Mucosa of gallbladder (tissue), 1 donor: Measurements from ENCODE around the gene RAD9A. TPM values are rescaled to one million over a fixed set of nuclear protein-coding genes. Genes with fewer than 3 reads are reported as not detected.
"Not testable (repeated sequence)": the region's sequence is repeated elsewhere in the genome, so short reads cannot be mapped to it uniquely, and the experiment has no call there.

Source experiments
- DNase-seq: peaks from one replicate; pipeline ENCODE4 v3.0.0-alpha.2; 2020; ENCODE audit warnings: low spot score
- total RNA-seq: library from RNA; stranded (reverse); gene quantifications from one replicate; pipeline ENCODE4 v1.2.1, GENCODE V29; 2021
- donor health status: DM: no; HTN: no; CAD: no.

The RAD9A gene
- total RNA-seq, 1 donor from 2014 or later, result 45.0 TPM

- DNase-seq, result no peak
Measured at GRCh38 chr11:67395555-67396258, 3.9 kb downstream of the RAD9A start.

DNA sequence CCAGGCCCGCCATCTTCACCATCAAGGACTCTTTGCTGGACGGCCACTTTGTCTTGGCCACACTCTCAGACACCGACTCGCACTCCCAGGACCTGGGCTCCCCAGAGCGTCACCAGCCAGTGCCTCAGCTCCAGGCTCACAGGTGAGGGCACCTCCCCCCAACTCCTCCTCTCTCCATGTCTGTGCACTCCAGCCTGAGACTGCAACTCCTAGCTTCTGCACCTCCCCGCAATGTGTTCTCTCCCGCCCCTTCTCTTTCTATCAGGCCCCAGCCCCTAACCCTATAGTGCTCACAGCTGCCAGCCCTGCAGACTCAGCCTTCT, 4.4 kb downstream of the RAD9A start:
- no peak for DNase-seq

- DNase-seq, result no peak
Measured at GRCh38 chr11:67396587-67397389, 5.0 kb downstream of the RAD9A start.

DNA sequence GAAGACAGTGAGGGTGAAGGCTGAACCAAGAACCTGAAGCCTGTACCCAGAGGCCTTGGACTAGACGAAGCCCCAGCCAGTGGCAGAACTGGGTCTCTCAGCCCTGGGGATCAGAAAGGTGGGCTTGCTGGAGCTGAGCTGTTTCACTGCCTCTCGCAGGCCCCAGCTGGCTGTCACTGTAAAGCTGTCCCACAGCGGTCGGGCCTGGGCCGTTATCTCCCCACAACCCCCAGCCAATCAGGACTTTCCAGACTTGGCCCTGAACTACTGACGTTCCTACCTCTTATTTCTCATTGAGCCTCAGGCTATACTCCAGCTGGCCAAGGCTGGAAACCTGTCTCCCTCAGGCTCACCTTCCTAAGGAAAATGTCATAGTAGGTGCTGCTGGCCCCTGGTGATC, 5.8 kb downstream of the RAD9A start:
- DNase-seq, result no peak

GRCh38 chr11:67397986-67398660, 6.3 kb downstream of the RAD9A start:
- no peak for DNase-seq

GRCh38 chr11:67398661-67399563, 7.1 kb downstream of the RAD9A start:
- no peak for DNase-seq

DNA sequence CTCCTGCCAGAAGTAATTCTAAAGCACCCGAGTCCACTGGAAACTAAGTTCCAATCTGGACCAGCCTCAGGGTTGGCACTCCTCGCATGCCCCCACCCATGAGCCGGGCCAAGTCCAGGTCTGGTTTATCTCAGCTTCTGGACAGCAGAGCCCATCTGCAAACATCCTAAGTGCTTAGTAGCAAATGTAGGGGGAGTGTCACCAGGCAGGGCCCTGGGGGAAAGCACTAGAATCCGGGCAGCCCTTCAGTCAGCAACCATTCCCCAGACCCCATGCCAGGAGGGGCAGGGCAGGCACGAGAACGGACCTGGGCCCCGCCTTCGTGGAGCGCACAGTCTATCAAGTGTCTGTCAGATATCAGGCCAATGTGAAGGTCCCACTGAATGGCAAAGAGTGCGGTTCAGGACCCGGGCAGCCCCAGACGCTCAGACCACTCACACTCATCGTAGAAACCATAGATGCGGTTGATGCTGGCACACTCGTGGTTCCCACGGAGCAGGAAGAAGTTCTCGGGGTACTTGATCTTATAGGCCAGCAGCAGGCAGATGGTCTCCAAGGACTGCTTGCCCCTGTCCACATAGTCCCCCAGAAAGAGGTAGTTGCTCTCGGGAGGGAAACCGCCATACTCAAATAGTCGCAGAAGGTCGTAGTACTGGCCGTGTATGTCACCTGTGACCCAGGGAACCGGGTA, 8.6 kb downstream of the RAD9A start:
- peak; percentile 48 for DNase-seq

GRCh38 chr11:67400942-67401494, 9.2 kb downstream of the RAD9A start:
- no peak for DNase-seq

DNA sequence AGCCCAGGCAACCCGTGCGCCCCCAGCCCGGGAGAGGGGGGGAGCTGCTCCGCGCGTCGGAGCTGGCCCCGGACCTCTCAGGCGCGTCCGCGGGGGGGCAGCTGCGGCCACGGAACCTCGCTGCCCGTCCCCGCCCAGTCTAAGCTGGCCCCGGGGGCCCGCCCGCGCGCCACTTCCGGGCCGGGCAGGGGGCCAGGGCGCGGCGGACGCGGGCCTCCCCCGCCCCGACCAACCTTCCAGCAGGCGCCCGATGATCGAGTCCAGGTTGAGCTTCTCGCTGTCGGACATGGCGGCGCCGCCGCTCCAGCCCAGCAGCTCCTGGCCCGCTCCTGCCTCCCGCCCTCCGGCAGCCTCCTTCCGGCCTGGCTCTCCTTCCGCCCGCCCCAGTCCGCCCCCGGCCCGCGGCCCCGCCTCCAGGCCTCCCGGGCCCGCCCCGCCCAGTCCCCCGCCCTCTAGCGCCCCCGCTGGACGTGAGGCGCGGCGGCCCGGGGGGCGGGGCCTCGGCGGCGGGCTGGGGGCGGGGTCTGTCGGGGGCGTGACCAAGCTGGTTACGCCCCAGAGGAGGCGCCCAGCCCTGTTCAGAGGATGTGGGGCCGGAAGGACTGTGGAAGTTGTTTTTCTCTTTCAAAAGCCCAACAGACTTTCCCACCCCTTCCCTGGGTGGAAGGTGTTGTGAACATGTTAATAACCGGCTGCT, 9.9 kb downstream of the RAD9A start, which contains the start of gene PPP1CA:
TSS of gene PPP1CA (minus strand) at position 364 of the 697 bp plus-strand sequence. CDS start at position 288, 76 bp downstream.
- DNase-seq, result peak; percentile 91

DNA sequence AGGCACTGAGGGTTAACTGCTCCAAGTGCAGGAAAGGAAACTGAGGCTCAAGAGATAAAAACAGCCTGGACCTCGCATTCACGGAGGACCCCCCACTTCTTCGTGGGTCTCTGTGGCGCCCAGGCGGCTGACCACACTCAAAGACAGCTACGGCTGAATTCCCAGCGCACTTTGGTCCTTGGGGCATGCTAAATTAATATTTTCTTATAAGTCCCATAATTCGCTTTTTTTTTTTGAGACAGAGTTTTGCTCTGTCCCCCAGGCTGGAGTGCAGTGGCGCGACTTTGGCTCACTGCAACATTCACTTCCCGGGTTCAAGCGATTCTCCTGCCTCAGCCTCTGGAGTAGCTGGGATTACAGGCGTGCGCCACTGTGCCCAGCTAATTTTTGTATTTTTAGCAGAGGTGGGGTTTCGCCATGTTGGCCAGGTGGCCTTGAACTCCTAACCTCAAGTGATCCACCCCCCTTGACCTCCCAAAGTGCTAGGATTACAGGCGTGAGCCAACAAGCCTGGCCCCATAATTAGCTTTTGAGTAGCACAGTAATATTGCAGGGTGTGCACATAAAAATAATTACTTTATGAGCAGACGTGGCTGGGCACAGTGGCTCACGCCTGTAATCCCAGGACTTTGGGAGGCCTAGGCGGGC, 10.5 kb downstream of the RAD9A start:
- DNase-seq, result not testable (repeated sequence)

DNA sequence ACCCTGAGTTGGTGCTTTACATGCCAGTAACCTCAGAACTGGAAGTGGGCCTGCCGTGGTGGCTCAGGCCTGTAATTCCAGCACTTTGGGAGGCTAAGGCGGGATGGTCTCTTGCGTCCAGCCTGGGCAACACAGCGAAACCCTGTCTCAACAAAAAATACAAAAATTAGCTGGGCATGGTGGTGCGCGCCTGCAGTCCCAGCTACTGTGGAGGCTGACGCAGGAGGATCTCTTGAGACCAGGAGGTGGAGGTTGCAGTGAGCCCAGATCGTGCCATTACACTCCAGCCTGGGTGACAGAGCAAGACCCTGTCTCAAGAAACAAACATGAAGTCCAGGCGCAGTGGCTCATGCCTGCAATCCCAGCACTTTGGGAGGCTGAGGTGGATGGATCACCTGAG, 11.3 kb downstream of the RAD9A start:
- not testable (repeated sequence) for DNase-seq

DNA sequence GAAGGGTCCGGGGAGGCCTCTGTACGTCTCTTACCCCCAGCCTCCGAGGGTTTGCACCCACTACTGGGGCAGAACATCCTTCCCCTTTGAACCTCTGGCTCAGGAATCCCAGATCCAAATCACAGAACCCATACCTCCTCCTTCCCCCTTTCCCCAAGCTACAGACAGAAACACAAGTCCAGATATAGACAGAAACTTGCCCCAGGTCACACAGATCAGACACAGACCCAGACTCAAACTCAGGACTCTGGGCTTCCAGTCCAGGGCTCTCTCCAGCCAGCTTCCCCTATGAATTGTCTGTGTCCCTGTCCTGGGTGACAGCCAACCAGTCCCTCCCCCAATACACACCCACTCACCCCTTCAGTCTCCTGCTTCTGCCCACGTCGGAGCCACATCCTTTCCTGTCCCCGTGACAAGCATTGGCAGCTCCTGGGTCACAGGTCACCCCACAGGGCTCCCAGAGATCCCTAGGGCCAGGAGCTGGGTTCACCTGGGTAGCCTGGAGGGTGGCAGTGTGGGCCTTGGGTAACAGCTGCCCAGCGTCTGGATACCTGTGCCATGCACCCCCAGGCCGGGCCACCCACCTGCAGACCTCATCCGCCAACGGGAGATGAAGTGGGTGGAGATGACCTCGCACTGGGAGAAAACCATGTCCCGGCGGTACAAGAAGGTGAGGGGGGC, 12.9 kb downstream of the RAD9A start:
- DNase-seq, result no peak

DNA sequence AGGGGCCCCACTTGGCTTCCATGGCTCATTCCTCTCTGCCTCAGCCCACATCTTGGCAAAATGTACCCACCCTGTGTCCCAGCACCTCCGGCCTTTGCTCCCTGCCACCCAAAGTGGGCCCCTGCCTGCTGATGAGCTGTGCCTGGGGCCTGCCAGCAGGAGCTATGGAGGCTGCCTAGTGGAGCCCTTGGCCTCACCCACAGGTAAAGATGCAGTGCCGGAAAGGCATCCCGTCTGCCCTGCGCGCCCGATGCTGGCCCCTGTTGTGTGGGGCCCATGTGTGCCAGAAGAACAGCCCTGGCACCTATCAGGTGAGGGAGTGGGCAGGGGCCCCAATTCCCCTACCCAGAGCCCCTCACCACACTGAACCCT, 13.4 kb downstream of the RAD9A start:
- DNase-seq, result no peak

DNA sequence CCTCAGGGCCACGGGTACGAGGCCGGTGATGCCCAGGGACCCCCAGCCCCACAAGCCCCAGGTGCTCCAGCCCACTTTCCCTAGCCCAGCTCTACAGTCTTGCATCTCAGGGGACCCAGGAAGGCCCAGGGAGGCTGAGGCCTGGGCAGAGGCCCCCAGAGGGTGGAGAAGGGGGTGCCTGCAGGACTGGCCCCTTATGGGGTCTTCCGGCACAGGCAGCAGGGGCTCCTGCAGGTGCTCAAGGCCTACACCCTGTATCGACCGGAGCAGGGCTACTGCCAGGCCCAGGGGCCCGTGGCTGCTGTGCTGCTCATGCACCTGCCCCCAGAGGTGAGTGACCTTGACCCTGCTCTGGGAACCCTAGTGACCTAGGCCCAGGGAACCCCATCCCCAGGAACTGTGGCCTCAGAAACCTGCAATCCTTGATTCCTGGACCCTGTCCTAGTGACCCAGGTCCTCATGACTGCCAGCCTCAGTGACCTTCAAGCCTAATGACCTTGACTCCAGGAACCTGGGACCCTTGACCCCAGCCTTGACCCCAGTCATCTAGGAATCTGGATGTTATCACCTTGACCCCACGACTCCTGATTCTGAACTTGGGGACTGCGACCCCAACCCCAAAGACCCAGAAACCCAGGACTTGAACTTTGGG, 14.0 kb downstream of the RAD9A start:
- DNase-seq, result no peak

DNA sequence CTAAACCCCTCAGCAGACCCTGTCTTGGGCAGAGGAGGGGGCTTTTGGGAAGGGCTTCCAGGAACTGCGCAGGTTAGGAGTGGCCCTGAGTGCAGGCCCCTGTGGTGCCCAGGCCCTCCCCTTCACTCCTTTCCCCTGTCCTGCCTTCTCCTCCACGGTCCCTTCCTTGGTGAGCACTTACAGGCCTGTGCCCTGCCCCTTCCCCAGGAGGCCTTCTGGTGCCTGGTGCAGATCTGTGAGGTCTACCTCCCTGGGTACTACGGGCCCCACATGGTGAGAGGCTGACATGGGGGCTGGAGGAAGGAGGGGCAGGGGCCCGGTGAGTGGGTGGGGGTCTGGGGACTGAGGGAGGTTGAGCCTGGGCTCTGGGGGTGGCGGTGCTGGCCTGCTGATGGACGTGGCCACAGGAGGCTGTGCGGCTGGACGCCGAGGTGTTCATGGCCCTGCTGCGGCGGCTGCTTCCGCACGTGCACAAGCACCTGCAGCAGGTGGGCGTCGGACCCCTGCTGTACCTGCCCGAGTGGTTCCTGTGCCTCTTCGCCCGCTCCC, 14.7 kb downstream of the RAD9A start:
- no peak for DNase-seq

GRCh38 chr11:67406969-67407687, 15.3 kb downstream of the RAD9A start:
- no peak for DNase-seq

DNA sequence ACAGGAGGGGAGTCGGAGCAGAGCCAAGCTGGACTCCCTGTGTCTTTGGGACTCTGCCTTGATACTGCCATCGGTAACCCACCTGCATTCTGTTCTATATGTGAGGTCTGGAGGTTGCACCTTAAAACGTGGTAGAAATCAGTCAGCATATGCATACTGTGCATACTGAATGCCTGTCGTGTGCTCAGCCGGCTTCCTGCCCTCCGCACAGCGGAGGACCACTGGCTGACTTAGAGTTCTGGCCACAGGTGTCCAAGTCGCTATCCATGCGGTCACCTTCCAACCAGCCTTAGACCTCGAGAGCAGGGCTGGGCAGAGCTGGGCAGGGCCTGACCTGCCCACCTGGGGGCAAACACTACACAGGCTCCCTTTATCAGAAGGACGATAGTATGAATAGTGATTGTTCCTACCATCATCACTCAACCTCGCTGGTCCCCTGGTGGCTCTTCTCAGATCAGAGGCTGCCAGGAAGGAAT, 15.9 kb downstream of the RAD9A start:
- no peak for DNase-seq
